ENCODE data around the gene RAPSN. TPM values are rescaled to one million over a fixed set of nuclear protein-coding genes. Genes with fewer than 3 reads are reported as not detected.

RAPSN gene
- total and polyA plus RNA-seq, 2 of the 8 experiments (the other 6 are each of a cell fraction or from before 2014, with no cell fraction given) = 0.06 to 0.34 TPM

DNA sequence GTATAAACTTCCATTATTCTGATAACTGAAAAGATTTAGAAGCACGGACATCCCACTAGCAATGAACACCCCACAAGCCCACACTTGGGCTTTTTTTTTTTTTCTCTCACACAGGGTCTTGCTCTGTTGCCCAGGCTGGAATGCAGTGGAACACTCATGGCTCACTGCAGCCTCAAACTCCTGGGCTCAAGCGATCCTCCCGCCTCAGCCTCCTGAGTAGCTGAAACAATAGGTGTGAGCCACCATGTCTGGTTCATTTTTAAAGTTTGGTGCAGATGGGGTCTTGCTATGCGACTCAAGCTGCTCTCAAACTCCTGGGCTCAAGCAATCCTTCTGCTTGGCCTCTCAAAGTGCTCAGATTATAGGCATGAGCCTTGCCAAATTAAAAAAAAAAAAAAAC, 3.1 kb downstream of the RAPSN start:
- Histone ChIP-seq H2AK5ac (ENCODE audit: low read depth, low read length) (no peak overlapping the region), H2BK15ac (ENCODE audit: low read length) (no peak overlapping the region), H3K14ac (ENCODE audit: insufficient read length) (no peak overlapping the region), H3K18ac (ENCODE audit: extremely low read depth, low read length) (no peak overlapping the region), H3K4ac (replicated peaks; ENCODE audit: insufficient read length, low read depth, low read length) (no peak overlapping the region), H4K8ac (ENCODE audit: extremely low read depth, insufficient read depth, low read length) (no peak overlapping the region), H3K4me2 (ENCODE audit: insufficient read depth in 1 of 2, low read depth in 2 of 2, low read length in 2 of 2) (no peak overlapping the region), H3K9ac (replicated peaks in 1 of 4; ENCODE audit: extremely low read depth in 1 of 4, low read depth in 3 of 4, low read length in 3 of 4) (no peak overlapping the region), H3K4me3 (ENCODE audit: extremely low read depth in 1 of 4, insufficient read depth in 2 of 4, low read depth in 3 of 4, low read length in 4 of 4) (no peak overlapping the region), H3K23me2 (ENCODE audit: low read depth, low read length) (no peaks in the 10 kb centered on the region), H2BK12ac (ENCODE audit: low read depth, low read length) (no peak overlapping the region), H3K79me1 (ENCODE audit: low read depth, low read length) (no peaks in the 10 kb centered on the region), H4K20me1 (replicated peaks in 1 of 2; ENCODE audit: control insufficient read depth in 1 of 2, insufficient read depth in 2 of 2, low read length in 2 of 2) (no peaks in the 10 kb centered on the region), H2AFZ (ENCODE audit: low read length) (no peak overlapping the region), H3K79me2 (ENCODE audit: control insufficient read depth in 1 of 2, insufficient read depth in 2 of 2, low read length in 2 of 2) (no peaks in the 10 kb centered on the region), H2BK20ac (ENCODE audit: low read length) (no peak overlapping the region), H3K56ac (replicated peaks; ENCODE audit: insufficient read length, low read depth, low read length) (no peak overlapping the region), H3K4me1 (replicated peaks in 1 of 4; ENCODE audit: control insufficient read depth in 3 of 4, insufficient read depth in 4 of 4, low read length in 3 of 4) (no peaks in the 10 kb centered on the region; a peak in 2 of 7 replicates), H3K9me3 (ENCODE audit: insufficient read depth in 2 of 2, low read depth in 1 of 2, low read length in 1 of 2) (no peaks in the 10 kb centered on the region), H4K5ac (ENCODE audit: insufficient read length, low read depth, low read length) (no peak overlapping the region), H4K91ac (replicated peaks; ENCODE audit: insufficient read length, low read length) (no peak overlapping the region), H3K27ac (ENCODE audit: low read depth, low read length) (no peak overlapping the region), H2BK5ac (ENCODE audit: low read depth, low read length) (no peak overlapping the region), H3K36me3 (ENCODE audit: control insufficient read depth in 2 of 4, insufficient read depth in 4 of 4, low read length in 3 of 4) (no peaks in the 10 kb centered on the region), H3K23ac (ENCODE audit: insufficient read length) (no peak overlapping the region), H3K27me3 (replicated peaks in 1 of 4; ENCODE audit: control insufficient read depth in 3 of 4, extremely low read depth in 1 of 4, insufficient read depth in 3 of 4, low read length in 3 of 4) (no peaks in the 10 kb centered on the region), H2BK120ac (replicated peaks; ENCODE audit: low read depth, low read length) (no peak overlapping the region)
- FAIRE-seq = no peak
- ChIA-PET POLR2A (ENCODE audit: partially characterized antibody) (interaction anchor here (0.6 to 0.9 kb wide), 2 partner anchors 9 to 58 kb away, joined by 3 to 4 read pairs; no protein-coding TSS in a partner anchor), CTCF (ENCODE audit: partially characterized antibody) (interaction anchor here (0.7 to 1.2 kb wide), 2 partner anchors 9 to 989 kb away, joined by 3 read pairs; no protein-coding TSS in a partner anchor)
- 92% methylated on average over 4 of the region's 4 CpGs; no CpG with 5 or more reads in 1 of the 2 experiments for WGBS, 2 experiments (ENCODE audit: extremely low coverage in 1 of 2, insufficient coverage in 1 of 2, insufficient read length in 1 of 2, insufficient replicate concordance in 2 of 2, low coverage in 1 of 2, low lambda C conversion rate in 2 of 2, missing lambda C conversion rate in 1 of 2)
- TF ChIP-seq POLR2AphosphoS5 (IDR thresholded peaks at IDR 0.05; ENCODE audit: low read depth, low read length) (no peak), HDAC2 (IDR thresholded peaks at IDR 0.05; ENCODE audit: borderline replicate concordance in 1 of 2, low read depth in 2 of 2, low read length in 2 of 2) (no peak)
- TF ChIP-seq, protein P1, sequence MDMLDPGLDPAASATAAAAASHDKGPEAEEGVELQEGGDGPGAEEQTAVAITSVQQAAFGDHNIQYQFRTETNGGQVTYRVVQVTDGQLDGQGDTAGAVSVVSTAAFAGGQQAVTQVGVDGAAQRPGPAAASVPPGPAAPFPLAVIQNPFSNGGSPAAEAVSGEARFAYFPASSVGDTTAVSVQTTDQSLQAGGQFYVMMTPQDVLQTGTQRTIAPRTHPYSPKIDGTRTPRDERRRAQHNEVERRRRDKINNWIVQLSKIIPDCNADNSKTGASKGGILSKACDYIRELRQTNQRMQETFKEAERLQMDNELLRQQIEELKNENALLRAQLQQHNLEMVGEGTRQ (IDR thresholded peaks at IDR 0.05; ENCODE audit: low read length) = no peak
- no peak for DNase-seq (ENCODE audit: low read depth in 1 of 2, low spot score in 2 of 2)
